Measurements from ENCODE around the gene ZNF610. TPM values are rescaled to one million over a fixed set of nuclear protein-coding genes. Genes with fewer than 3 reads are reported as not detected.

ZNF610 gene
- 1.8 and 2.9 TPM in 2 replicates for total RNA-seq

DNA sequence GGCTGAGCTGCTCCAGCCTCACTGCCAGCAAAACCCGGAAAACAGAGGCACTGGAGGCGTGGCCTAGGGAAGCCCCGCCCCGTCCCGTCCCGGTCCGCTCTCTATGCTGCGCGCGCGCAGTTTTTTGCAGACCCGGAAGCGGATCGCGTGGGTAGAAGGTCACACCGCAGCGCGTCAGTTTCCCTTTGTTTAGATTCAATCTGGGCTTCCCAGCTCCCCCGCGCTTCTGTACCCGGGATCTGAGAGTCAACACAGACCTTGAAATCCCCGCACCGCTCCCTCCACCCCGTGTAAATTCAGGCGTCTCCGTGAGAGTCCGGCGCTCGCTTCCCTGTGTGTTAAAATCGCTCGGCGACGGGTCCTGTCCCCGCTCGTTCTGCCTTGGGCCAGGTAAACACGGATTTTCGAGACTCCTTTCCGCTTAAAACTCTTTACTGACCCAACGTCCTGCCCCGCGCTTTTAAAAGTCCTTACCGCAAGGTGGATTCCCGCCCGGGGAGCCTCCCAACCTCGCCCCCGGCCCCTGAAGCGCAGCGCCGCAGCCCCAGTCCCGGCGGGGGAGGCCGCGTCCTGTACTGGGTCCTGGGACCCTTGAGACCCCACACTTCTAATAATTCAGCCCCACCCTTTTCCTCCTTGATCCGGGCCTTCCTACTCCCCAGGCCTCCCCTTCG, at the start of gene ZNF610:
ZNF610 (plus strand) TSS at position 127 of the 674 bp plus-strand sequence. CDS start 12,930 bp downstream, outside the sequence.

DNA sequence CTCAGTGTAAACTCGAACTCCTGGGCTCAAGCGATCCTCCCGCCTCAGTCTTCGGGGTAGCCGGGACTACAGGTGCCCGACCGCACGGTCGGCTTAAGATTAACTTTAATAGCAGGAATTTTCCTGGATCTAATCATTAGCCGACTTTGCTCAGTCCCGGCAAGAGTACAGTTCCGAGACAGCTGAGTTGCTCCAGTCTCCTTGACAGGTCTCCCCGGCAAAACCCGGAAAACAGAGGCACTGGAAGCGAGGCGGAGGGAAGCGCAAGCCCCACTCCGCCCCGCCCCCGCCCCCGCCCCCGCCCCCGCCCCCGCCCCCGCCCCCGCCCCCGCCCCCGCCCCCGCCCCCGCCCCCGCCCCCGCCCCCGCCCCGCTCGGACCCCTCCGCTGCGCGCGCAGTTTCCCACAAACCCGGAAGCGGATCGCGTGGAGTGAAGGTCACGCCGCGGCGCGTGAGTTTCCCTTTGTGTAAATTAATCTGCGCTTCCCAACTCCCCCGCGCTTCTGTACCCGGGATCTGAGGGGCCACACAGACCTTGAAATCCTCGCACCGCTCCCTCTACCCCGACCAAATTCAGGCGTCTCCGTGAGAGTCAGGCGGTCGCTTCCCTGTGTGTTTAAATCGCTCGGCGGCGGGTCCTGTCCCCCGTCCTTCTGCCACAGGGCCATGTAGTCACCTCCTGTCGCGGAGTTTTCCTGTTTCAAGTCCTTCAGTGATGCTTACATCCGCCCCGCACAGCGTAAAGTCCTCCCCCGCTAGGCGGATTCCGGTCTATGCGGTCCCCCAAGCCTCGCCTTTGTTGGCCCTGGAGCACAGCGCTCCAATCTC, 39.1 kb upstream of the ZNF610 start, which contains the start of gene ZNF480:
ZNF480 (plus strand) TSS at position 397 of the 828 bp plus-strand sequence. CDS start 3,244 bp downstream, outside the sequence.

DNA sequence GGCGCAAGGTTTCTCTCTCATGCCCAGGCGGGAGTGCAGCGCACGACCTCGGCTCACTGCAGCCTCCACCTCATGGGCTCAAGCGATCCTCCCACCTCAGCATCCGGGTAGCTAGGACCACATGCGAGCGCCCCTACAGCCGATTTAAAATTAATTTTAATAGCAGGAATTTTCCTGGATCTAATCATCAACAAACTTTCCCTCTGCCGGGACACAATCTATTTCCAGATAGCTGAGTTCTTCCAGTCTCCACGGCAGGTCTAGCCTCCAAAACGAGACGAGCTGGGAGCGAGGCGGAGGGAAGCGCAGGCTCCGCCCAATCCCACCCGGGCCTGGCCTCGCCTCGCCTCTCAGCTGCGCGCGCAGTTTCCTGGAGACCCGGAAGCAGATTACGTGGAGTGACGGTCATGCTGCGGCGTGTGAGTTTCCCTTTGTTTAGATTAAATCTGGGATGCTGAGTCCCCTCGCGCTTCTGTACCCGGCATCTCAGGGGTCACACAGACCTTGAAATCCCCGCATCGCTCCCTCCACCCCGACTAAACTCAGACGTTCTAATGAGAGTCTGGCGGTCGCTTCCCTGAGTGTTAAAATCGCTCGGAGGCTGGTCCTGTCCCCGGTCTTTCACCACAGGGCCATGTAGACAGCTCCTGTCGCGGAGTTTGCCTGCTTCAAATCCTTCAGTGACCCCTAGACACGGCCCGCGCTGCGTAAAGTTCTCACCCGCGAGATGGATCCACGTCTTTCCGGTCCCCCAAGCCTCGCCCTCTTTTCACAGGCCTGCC, 33.7 kb downstream of the ZNF610 start, which contains the start of gene ZNF880:
ZNF880 (plus strand) TSS at position 365 of the 782 bp plus-strand sequence; CDS start at position 408, 43 bp downstream.

DNA sequence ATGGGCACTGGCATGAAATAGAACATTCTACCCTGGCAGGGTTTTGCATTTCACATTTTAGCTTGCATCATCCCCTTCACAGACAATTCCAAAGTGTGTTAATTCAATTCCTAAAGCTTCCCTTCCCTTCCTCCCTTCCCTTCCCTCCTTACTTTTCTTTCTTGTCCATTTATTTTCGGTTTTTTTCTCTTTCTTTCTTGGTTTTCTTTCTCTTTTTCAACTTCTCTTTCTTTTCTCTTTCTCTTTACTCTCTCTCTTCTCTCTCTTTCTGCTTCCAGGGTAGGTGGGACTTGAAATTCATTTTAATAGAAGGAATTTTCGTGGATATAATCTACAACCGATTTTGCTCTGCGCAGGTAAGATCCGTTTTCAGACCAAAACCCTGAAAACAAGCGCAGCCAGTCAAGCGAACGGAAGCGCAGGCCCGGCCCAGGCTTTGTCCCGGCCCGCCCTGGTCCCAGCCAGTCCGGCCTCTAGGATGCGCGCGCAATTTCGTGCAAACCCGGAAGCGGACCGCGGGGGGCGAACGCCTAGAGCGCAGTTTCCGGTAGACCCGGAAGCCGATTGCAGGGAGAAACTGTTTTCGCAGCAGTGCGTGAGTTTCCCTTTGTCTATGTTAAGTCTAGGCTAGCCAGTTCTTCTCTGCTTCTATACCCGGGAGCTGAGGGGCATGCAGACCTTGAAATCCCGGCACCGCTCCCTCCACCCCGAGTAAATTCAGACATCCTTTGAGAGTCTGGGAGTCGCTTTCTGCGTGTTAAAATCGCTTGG, 61.5 kb downstream of the ZNF610 start, which contains the start of gene ZNF528:
ZNF528 (plus strand) TSS at position 540 of the 771 bp plus-strand sequence. CDS start 4,165 bp downstream, outside the sequence.

Other genes starting within 250 kb of the ZNF610 start
- 7.2 and 12.4 TPM in 2 replicates for gene ZNF841, start 240.5 kb upstream of the ZNF610 start, total RNA-seq
- gene ZNF616, start 196.3 kb upstream of the ZNF610 start, total RNA-seq, result 7.1 and 21.1 TPM in 2 replicates
- 3.1 and 10.3 TPM in 2 replicates for gene ZNF836, start 164.6 kb upstream of the ZNF610 start, total RNA-seq
- 154 and 195 TPM in 2 replicates for gene PPP2R1A, start 146.2 kb upstream of the ZNF610 start, total RNA-seq
- gene ZNF766, start 66.7 kb upstream of the ZNF610 start, total RNA-seq, result 7.1 and 10.2 TPM in 2 replicates
- 5.5 and 8.8 TPM in 2 replicates for gene ZNF480, start 39.1 kb upstream of the ZNF610 start, total RNA-seq
- gene ZNF880, start 33.7 kb downstream of the ZNF610 start, total RNA-seq, result 11.6 and 25.1 TPM in 2 replicates
- 4.9 and 6.6 TPM in 2 replicates for gene ZNF528, start 61.6 kb downstream of the ZNF610 start, total RNA-seq
- 0.60 TPM in 1 of 2 replicates, not detected in the other for gene ZNF534, start 92.9 kb downstream of the ZNF610 start, total RNA-seq
- gene ZNF578, start 117.3 kb downstream of the ZNF610 start, total RNA-seq, result 0.70 and 3.2 TPM in 2 replicates
- gene ZNF808, start 191.4 kb downstream of the ZNF610 start, total RNA-seq, result 5.4 and 7.4 TPM in 2 replicates
- 2.6 and 3.9 TPM in 2 replicates for gene ZNF701, start 234.0 kb downstream of the ZNF610 start, total RNA-seq

All from pericardium fibroblast (primary cell).